GM18526 (cell line): ENCODE data around the gene MPRIP.

Source experiments
- POLR2A ChIP-seq: IDR thresholded peaks from 3 replicates; pipeline ENCODE4 v1.6.1; 2011; ENCODE audit not compliant: insufficient read length; ENCODE audit errors: extremely low read depth

MPRIP gene

GRCh38 chr17:17044846-17045561 is 2.7 kb downstream of the MPRIP start:
- no peak for TF ChIP-seq POLR2A

- no peak for TF ChIP-seq POLR2A
These were observed 5.8 kb downstream of the MPRIP start for GRCh38 chr17:17048106-17048505.

- TF ChIP-seq POLR2A: no peak
These were observed 8.4 kb downstream of the MPRIP start for GRCh38 chr17:17050346-17051345.

GRCh38 chr17:17051380-17051779 is 9.1 kb downstream of the MPRIP start:
- TF ChIP-seq POLR2A: no peak

GRCh38 chr17:17051791-17052461 is 9.7 kb downstream of the MPRIP start:
- no peak for TF ChIP-seq POLR2A

- TF ChIP-seq POLR2A: no peak
These were observed 10.4 kb downstream of the MPRIP start for GRCh38 chr17:17052462-17053221.

- TF ChIP-seq POLR2A: no peak
These were observed 11.5 kb downstream of the MPRIP start for GRCh38 chr17:17053446-17054379.

GRCh38 chr17:17054636-17055035 is 12.4 kb downstream of the MPRIP start:
- no peak for TF ChIP-seq POLR2A

- TF ChIP-seq POLR2A: no peak
These were observed 13.3 kb downstream of the MPRIP start for GRCh38 chr17:17055286-17056155.

- TF ChIP-seq POLR2A: no peak
These were observed 13.9 kb downstream of the MPRIP start for GRCh38 chr17:17056156-17056539.

GRCh38 chr17:17057057-17057551 is 14.8 kb downstream of the MPRIP start:
- no peak for TF ChIP-seq POLR2A

GRCh38 chr17:17058304-17058703 is 16.0 kb downstream of the MPRIP start:
- TF ChIP-seq POLR2A: no peak
